HCT116 (cell line): ENCODE data around the gene NRXN2. TPM values are rescaled to one million over a fixed set of nuclear protein-coding genes. Genes with fewer than 3 reads are reported as not detected.

ENCODE experiments used
- ATAC-seq: fragments of 200-7000 bp; cut with Tn5 transposase; 2 replicates; pipeline ENCODE4 v1.9.1; 2020; ENCODE audit warnings: mild to moderate bottlenecking, moderate library complexity
- BruUV-seq: library from RNA; stranded (reverse); fragments of 400-500 nt; replicated peaks from 2 replicates; lab custom pipeline; 2021; lab: Mats Ljungman, UMichigan
- CTCF ChIA-PET: fragments of 300-600 bp; sonication (Branson Sonifier 250); formaldehyde crosslinking; loops from one replicate; lab custom pipeline; 2021; ENCODE audit warnings: antibody characterized with exemption; lab: Charles Lee
- POLR2A ChIA-PET: fragments of 300-600, 350-600 bp; sonication (Branson Sonifier 250); formaldehyde crosslinking; loops from one replicate; lab custom pipeline; 2021; ENCODE audit warnings: antibody characterized with exemption; lab: Charles Lee
- RAD21 ChIA-PET, 2 experiments: fragments of 300-600 bp; sonication (Branson Sonifier 250); formaldehyde crosslinking; loops; one replicate each; lab custom pipeline; 2023; ENCODE audit warnings: low total read pairs in 2 of 2; ENCODE audit not compliant: uncharacterized antibody in 2 of 2, unreplicated experiment in 2 of 2, low non-redundant PET in 1 of 2; lab: Charles Lee
- DNase-seq: peaks from one replicate; pipeline ENCODE4 v3.0.0-alpha.2; 2010; ENCODE audit warnings: low read depth, low spot score
- H2AFZ ChIP-seq: fragments of 200-600 bp; shearing (Covaris generic), sonication (generic); 2 replicates; pipeline ENCODE4 v1.6.1; 2017; ENCODE audit warnings: low read depth, mixed run types, mixed read lengths, antibody characterized with exemption, low read length; ENCODE audit not compliant: poor library complexity, severe bottlenecking
- H3K27ac ChIP-seq: 2 replicates; pipeline ENCODE4 v1.5.1; 2012; ENCODE audit warnings: low read depth, low read length
- H3K27me3 ChIP-seq: fragments of 200-600 bp; sonication (generic); 2 replicates; pipeline ENCODE4 v1.6.1; 2016; ENCODE audit warnings: mixed run types, low read length, mixed read lengths; ENCODE audit not compliant: insufficient read depth
- H3K36me3 ChIP-seq, 2 experiments: fragments of 200-500 bp in 1 of 2; fragments of 200-600 bp in 1 of 2; sonication (Bioruptor generic) in 1 of 2; sonication (generic) in 1 of 2; 2 replicates each; pipeline versions ENCODE4 v1.5.1 to v1.6.1; 2014 to 2016; ENCODE audit warnings: low read length in 2 of 2, inconsistent platforms in 1 of 2, mixed read lengths in 1 of 2, mixed run types in 1 of 2; ENCODE audit not compliant: insufficient read depth in 2 of 2, control insufficient read depth in 1 of 2
- H3K4me1 ChIP-seq, 2 experiments: fragments of 200-600 bp in 1 of 2; sonication (generic) in 1 of 2; 2 replicates each; pipeline versions ENCODE4 v1.5.1 to v1.6.1; 2012 to 2017; ENCODE audit warnings: low read length in 2 of 2, inconsistent platforms in 1 of 2, mild to moderate bottlenecking in 1 of 2, mixed read lengths in 1 of 2, mixed run types in 1 of 2, moderate library complexity in 1 of 2; ENCODE audit not compliant: insufficient read depth in 2 of 2, control insufficient read depth in 1 of 2
- H3K4me2 ChIP-seq: fragments of 200-600 bp; sonication (generic); 2 replicates; pipeline ENCODE4 v1.6.1; 2017; ENCODE audit warnings: mixed run types, low read length, mixed read lengths
- H3K4me3 ChIP-seq, 2 experiments: fragments of 200-600 bp in 1 of 2; sonication (generic) in 1 of 2; replicated peaks in 1 of 2; 2 replicates each; pipeline ENCODE4 v1.5.1; 2011 to 2016; ENCODE audit warnings: low read length in 2 of 2, control low read depth in 1 of 2, low read depth in 1 of 2, mild to moderate bottlenecking in 1 of 2, mixed read lengths in 1 of 2, mixed run types in 1 of 2
- H3K79me2 ChIP-seq: fragments of 200-600 bp; sonication (generic); 2 replicates; pipeline ENCODE4 v1.6.1; 2017; ENCODE audit warnings: mild to moderate bottlenecking, mixed run types, low read length, moderate library complexity, mixed read lengths; ENCODE audit not compliant: insufficient read depth
- H3K9ac ChIP-seq: fragments of 200-600 bp; sonication (generic); 2 replicates; pipeline ENCODE4 v1.6.1; 2016; ENCODE audit warnings: low read length, mixed read lengths
- H3K9me2 ChIP-seq: fragments of 200-600 bp; sonication (generic), shearing (Covaris generic); 2 replicates; pipeline ENCODE4 v1.6.1; 2017; ENCODE audit warnings: mixed run types, mild to moderate bottlenecking, moderate library complexity; ENCODE audit not compliant: insufficient read depth
- H3K9me3 ChIP-seq, 2 experiments: fragments of 200-500 bp in 1 of 2; fragments of 200-600 bp in 1 of 2; sonication (Bioruptor generic) in 1 of 2; sonication (generic) in 1 of 2; 2 replicates each; pipeline ENCODE4 v1.6.1; 2014 to 2017; ENCODE audit warnings: low read length in 2 of 2, mixed read lengths in 2 of 2, inconsistent platforms in 1 of 2, low read depth in 1 of 2, mild to moderate bottlenecking in 1 of 2, mixed run types in 1 of 2, moderate library complexity in 1 of 2; ENCODE audit not compliant: control insufficient read depth in 1 of 2, insufficient read depth in 1 of 2
- H4K20me1 ChIP-seq: fragments of 200-600 bp; sonication (generic), shearing (Covaris generic); 2 replicates; pipeline ENCODE4 v1.6.1; 2017; ENCODE audit warnings: mixed run types, mild to moderate bottlenecking, moderate library complexity; ENCODE audit not compliant: insufficient read depth
- EGR1 ChIP-seq: IDR thresholded peaks from 2 replicates; pipeline ENCODE4 v1.6.1; 2012; ENCODE audit warnings: low read depth
- ELF1 ChIP-seq: IDR thresholded peaks from 2 replicates; pipeline ENCODE4 v1.6.1; 2012; ENCODE audit warnings: low read depth, borderline replicate concordance
- EZH2 ChIP-seq: fragments of 200-600 bp; sonication (generic); IDR thresholded peaks from 2 replicates; pipeline ENCODE4 v1.6.1; 2017; ENCODE audit warnings: antibody characterized with exemption, mixed run types
- SIN3A ChIP-seq: IDR thresholded peaks from 2 replicates; pipeline ENCODE4 v1.6.1; 2012; ENCODE audit warnings: low read depth
- SP1 ChIP-seq: IDR thresholded peaks from 2 replicates; pipeline ENCODE4 v1.6.1; 2012; ENCODE audit warnings: low read depth
- TCF7L2 ChIP-seq: IDR thresholded peaks from 2 replicates; pipeline ENCODE4 v1.7.0; 2011; ENCODE audit warnings: borderline replicate concordance, inconsistent platforms; ENCODE audit not compliant: insufficient read depth, insufficient read length; ENCODE audit errors: extremely low read depth
- YY1 ChIP-seq: IDR thresholded peaks from 2 replicates; pipeline ENCODE4 v1.6.1; 2011; ENCODE audit warnings: low read length, low read depth, moderate library complexity, mild to moderate bottlenecking; ENCODE audit not compliant: insufficient replicate concordance; ENCODE audit errors: extremely low read depth
- intact Hi-C: fragments of 100-400 bp; cut with micrococcal nuclease; formaldehyde crosslinking; loops from 2 replicates; pipeline ENCODE4 v1.10.0; 2022
- total RNA-seq: library from RNA; stranded (reverse); gene quantifications from one replicate; pipeline ENCODE4 v1.2.1, GENCODE V29; 2021; ENCODE audit not compliant: unreplicated experiment
- TF ChIP-seq, protein P1 (sequence below): IDR thresholded peaks from 2 replicates; pipeline ENCODE4 v1.6.1; 2012; ENCODE audit warnings: low read depth
- TF ChIP-seq, protein P2 (sequence below), 3 experiments: fragments of 200-600 bp in 1 of 3; sonication (generic) in 1 of 3; IDR thresholded peaks in 2 of 3; conservative IDR thresholded peaks in 1 of 3; 2 replicates each; pipeline ENCODE4 v1.5.1; 2012 to 2017; ENCODE audit warnings: low read depth in 2 of 3, low read length in 2 of 3, antibody characterized with exemption in 1 of 3, borderline replicate concordance in 1 of 3, control low read depth in 1 of 3, mild to moderate bottlenecking in 1 of 3, mixed read lengths in 1 of 3, mixed run types in 1 of 3, moderate library complexity in 1 of 3; ENCODE audit not compliant: insufficient read depth in 1 of 3

NRXN2 gene
- total RNA-seq, 1 experiment from 2014 or later = 1.5 TPM

DNA sequence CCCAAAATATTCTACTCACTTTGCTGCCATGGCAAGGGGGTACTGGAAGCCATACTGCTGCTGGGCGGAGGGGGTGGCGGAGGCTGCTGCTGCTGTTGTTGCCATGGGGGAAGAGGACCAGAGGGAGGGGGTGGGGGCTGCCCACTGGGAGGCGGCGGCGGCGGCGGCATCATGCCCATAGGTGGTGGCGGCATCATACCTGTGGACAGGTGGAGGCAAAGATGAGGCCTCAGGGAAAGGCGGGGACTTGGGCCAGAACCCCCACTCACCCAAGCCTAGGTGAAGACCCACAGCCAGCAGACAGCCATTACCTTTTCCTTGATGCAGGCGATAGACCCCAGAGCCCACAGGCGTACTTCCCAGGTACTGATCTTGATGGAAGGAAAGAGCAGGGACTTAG lies 43.9 kb upstream of the NRXN2 start (continued):
- TF ChIP-seq, protein P1, sequence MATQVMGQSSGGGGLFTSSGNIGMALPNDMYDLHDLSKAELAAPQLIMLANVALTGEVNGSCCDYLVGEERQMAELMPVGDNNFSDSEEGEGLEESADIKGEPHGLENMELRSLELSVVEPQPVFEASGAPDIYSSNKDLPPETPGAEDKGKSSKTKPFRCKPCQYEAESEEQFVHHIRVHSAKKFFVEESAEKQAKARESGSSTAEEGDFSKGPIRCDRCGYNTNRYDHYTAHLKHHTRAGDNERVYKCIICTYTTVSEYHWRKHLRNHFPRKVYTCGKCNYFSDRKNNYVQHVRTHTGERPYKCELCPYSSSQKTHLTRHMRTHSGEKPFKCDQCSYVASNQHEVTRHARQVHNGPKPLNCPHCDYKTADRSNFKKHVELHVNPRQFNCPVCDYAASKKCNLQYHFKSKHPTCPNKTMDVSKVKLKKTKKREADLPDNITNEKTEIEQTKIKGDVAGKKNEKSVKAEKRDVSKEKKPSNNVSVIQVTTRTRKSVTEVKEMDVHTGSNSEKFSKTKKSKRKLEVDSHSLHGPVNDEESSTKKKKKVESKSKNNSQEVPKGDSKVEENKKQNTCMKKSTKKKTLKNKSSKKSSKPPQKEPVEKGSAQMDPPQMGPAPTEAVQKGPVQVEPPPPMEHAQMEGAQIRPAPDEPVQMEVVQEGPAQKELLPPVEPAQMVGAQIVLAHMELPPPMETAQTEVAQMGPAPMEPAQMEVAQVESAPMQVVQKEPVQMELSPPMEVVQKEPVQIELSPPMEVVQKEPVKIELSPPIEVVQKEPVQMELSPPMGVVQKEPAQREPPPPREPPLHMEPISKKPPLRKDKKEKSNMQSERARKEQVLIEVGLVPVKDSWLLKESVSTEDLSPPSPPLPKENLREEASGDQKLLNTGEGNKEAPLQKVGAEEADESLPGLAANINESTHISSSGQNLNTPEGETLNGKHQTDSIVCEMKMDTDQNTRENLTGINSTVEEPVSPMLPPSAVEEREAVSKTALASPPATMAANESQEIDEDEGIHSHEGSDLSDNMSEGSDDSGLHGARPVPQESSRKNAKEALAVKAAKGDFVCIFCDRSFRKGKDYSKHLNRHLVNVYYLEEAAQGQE = no peak

GRCh38 chr11:64765851-64766665 lies 43.1 kb upstream of the NRXN2 start:
- H3K27ac ChIP-seq = no peak overlapping the region
- H3K9me3 ChIP-seq = no peaks in the 10 kb centered on the region
- no peak overlapping the region for H3K4me2 ChIP-seq
- H3K27me3 ChIP-seq = no peaks in the 10 kb centered on the region
- DNase-seq (no peak), ATAC-seq (no peak)
- H2AFZ ChIP-seq = no peak overlapping the region
- RAD21 ChIA-PET = no interaction called here
- H3K79me2 ChIP-seq = peaks cover 63% of the 10 kb centered on the region
- TF ChIP-seq ELF1 (no peak), SIN3A (no peak), EGR1 (no peak), TCF7L2 (no peak), YY1 (no peak), SP1 (no peak), EZH2 (no peak)
- TF ChIP-seq, protein P2, sequence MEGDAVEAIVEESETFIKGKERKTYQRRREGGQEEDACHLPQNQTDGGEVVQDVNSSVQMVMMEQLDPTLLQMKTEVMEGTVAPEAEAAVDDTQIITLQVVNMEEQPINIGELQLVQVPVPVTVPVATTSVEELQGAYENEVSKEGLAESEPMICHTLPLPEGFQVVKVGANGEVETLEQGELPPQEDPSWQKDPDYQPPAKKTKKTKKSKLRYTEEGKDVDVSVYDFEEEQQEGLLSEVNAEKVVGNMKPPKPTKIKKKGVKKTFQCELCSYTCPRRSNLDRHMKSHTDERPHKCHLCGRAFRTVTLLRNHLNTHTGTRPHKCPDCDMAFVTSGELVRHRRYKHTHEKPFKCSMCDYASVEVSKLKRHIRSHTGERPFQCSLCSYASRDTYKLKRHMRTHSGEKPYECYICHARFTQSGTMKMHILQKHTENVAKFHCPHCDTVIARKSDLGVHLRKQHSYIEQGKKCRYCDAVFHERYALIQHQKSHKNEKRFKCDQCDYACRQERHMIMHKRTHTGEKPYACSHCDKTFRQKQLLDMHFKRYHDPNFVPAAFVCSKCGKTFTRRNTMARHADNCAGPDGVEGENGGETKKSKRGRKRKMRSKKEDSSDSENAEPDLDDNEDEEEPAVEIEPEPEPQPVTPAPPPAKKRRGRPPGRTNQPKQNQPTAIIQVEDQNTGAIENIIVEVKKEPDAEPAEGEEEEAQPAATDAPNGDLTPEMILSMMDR (IDR thresholded peaks at IDR 0.05 in 2 of 3, conservative IDR thresholded peaks at IDR 0.05 in 1 of 3; ENCODE audit: borderline replicate concordance in 1 of 3, insufficient read depth in 1 of 3, low read depth in 2 of 3, low read length in 2 of 3) = no peak
- H3K9me2 ChIP-seq = no peaks in the 10 kb centered on the region
- peaks cover 71 to 77% of the 10 kb centered on the region in 2 experiments for H3K36me3 ChIP-seq
- POLR2A ChIA-PET = interaction anchor here (1.4 kb wide), 1 partner anchor 13 kb away, joined by 3 read pairs; no protein-coding TSS in a partner anchor
- CTCF ChIA-PET = no interaction called here
- peaks cover 31% of the 10 kb centered on the region; the same call in 1 of the 2 replicates for H4K20me1 ChIP-seq
- H3K4me3 ChIP-seq = no peak overlapping the region
- intact Hi-C loops = no loop called here
- BruUV-seq = no TSS peak
- H3K4me1 ChIP-seq = peaks cover 0 to 5% of the 10 kb centered on the region in 2 experiments; a peak in 1 of 4 replicates
- H3K9ac ChIP-seq = no peak overlapping the region
